DND-41 (cell line): ENCODE data around the gene SHOC2.

Experiments
- ATAC-seq: fragments of 200-7000 bp; cut with Tn5 transposase; 3 replicates; pipeline ENCODE4 v1.9.1; 2021; ENCODE audit warnings: low read depth; ENCODE audit not compliant: insufficient read depth
- DNase-seq: peaks from one replicate; pipeline ENCODE4 v3.0.0-alpha.2; 2020
- H2AFZ ChIP-seq: 2 replicates; pipeline ENCODE4 v1.6.0; 2012; ENCODE audit warnings: low read depth, low read length
- H3K27ac ChIP-seq: 2 replicates; pipeline ENCODE4 v1.5.1; 2012; ENCODE audit warnings: low read length, inconsistent platforms
- H3K27me3 ChIP-seq: fragments of 200-600 bp; sonication (generic); 2 replicates; pipeline ENCODE4 v1.6.0; 2012; ENCODE audit warnings: low read length, mild to moderate bottlenecking, inconsistent platforms; ENCODE audit not compliant: insufficient read depth, poor library complexity
- H3K36me3 ChIP-seq: 2 replicates; pipeline ENCODE4 v1.5.1; 2012; ENCODE audit warnings: low read length, inconsistent platforms; ENCODE audit not compliant: insufficient read depth
- H3K4me1 ChIP-seq: 2 replicates; pipeline ENCODE4 v1.5.1; 2012; ENCODE audit warnings: mild to moderate bottlenecking, low read length; ENCODE audit not compliant: insufficient read depth
- H3K4me2 ChIP-seq: 2 replicates; pipeline ENCODE4 v1.6.0; 2012; ENCODE audit warnings: mild to moderate bottlenecking, moderate library complexity, low read length, inconsistent platforms; ENCODE audit not compliant: insufficient read depth
- H3K4me3 ChIP-seq, 2 experiments: fragments of 200-600 bp in 1 of 2; shearing (Covaris generic) in 1 of 2; 2 replicates each; pipeline ENCODE4 v1.5.1; 2012 to 2016; ENCODE audit warnings: inconsistent platforms in 2 of 2, low read length in 2 of 2, mild to moderate bottlenecking in 2 of 2, low read depth in 1 of 2, moderate library complexity in 1 of 2
- H3K79me2 ChIP-seq: 2 replicates; pipeline ENCODE4 v1.6.0; 2012; ENCODE audit warnings: low read length, inconsistent platforms; ENCODE audit not compliant: insufficient read depth
- H3K9ac ChIP-seq: 2 replicates; pipeline ENCODE4 v1.6.0; 2012; ENCODE audit warnings: low read depth, mild to moderate bottlenecking, inconsistent platforms, low read length, moderate library complexity
- H3K9me3 ChIP-seq: 2 replicates; pipeline ENCODE4 v1.5.1; 2012; ENCODE audit warnings: low read length, moderate library complexity, mild to moderate bottlenecking, inconsistent platforms; ENCODE audit not compliant: insufficient read depth, severe bottlenecking
- H4K20me1 ChIP-seq: 2 replicates; pipeline ENCODE4 v1.6.0; 2012; ENCODE audit warnings: low read length; ENCODE audit not compliant: insufficient read depth
- EZH2 ChIP-seq: IDR thresholded peaks from 3 replicates; pipeline ENCODE4 v1.6.1; 2012; ENCODE audit warnings: borderline replicate concordance, low read depth, mild to moderate bottlenecking, moderate library complexity, low read length, inconsistent platforms; ENCODE audit not compliant: severe bottlenecking
- TF ChIP-seq, protein P1 (sequence below): IDR thresholded peaks from 2 replicates; pipeline ENCODE4 v1.5.1; 2012; ENCODE audit warnings: borderline replicate concordance, low read length, moderate library complexity, mild to moderate bottlenecking; ENCODE audit not compliant: poor library complexity, severe bottlenecking; ENCODE audit errors: extremely low read depth

Gene SHOC2

DNA sequence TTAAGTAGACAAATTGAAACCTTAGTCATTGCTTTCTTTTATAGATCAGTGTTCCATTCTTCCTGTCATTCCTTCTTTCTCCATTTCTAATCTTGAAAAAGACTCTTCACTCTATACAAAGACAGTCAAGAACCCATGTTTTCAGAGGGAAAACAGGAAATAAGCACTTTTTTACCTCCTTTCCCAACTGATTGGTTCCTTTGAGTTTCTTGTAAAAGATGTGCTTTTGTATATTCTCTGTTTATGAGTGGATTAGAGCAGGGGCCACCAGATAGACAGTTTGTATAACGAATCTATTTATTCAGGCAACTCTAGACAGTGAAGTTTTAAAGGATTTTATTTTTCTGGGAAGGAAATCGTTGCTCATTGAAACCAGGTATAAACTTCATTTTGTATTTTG is 49.8 kb downstream of the SHOC2 start:
- no peak overlapping the region for H3K9ac ChIP-seq
- H4K20me1 ChIP-seq = peaks cover 27% of the 10 kb centered on the region
- H3K79me2 ChIP-seq = peaks cover 88% of the 10 kb centered on the region
- no peak overlapping the region for H3K27ac ChIP-seq
- ATAC-seq (no peak), DNase-seq (no peak)
- no peak overlapping the region for H3K4me3 ChIP-seq
- H3K4me2 ChIP-seq = no peak overlapping the region
- TF ChIP-seq, protein P1, sequence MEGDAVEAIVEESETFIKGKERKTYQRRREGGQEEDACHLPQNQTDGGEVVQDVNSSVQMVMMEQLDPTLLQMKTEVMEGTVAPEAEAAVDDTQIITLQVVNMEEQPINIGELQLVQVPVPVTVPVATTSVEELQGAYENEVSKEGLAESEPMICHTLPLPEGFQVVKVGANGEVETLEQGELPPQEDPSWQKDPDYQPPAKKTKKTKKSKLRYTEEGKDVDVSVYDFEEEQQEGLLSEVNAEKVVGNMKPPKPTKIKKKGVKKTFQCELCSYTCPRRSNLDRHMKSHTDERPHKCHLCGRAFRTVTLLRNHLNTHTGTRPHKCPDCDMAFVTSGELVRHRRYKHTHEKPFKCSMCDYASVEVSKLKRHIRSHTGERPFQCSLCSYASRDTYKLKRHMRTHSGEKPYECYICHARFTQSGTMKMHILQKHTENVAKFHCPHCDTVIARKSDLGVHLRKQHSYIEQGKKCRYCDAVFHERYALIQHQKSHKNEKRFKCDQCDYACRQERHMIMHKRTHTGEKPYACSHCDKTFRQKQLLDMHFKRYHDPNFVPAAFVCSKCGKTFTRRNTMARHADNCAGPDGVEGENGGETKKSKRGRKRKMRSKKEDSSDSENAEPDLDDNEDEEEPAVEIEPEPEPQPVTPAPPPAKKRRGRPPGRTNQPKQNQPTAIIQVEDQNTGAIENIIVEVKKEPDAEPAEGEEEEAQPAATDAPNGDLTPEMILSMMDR = no peak
- TF ChIP-seq EZH2 = no peak
- H3K36me3 ChIP-seq = peaks cover 5% of the 10 kb centered on the region; the same call in 1 of the 2 replicates
- no peak overlapping the region for H2AFZ ChIP-seq
- no peaks in the 10 kb centered on the region for H3K4me1 ChIP-seq
- H3K9me3 ChIP-seq = no peaks in the 10 kb centered on the region
- no peaks in the 10 kb centered on the region for H3K27me3 ChIP-seq

DNA sequence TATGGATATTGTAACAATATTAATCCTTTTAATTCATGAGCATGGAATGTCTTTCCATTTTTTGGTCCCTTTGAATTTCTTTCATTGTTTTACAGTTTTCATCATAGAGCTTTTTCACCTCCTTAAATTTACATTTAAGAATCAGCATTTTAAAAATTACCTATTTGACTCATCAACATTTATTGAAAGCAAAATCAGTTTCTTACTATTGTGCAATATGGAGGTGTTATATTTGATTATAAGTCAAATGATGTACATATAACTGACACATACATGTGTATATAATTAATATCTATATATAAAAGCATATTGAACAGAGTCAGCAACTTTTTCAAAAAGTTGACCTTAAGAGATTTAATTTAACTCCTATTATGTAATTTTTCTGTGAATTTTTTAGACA is 52.2 kb downstream of the SHOC2 start:
- Histone ChIP-seq H4K20me1 (peaks cover 23% of the 10 kb centered on the region; the same call in 1 of the 2 replicates), H3K36me3 (peaks cover 9% of the 10 kb centered on the region; the same call in 1 of the 2 replicates), H3K4me2 (no peak overlapping the region), H3K27me3 (no peaks in the 10 kb centered on the region), H3K4me1 (no peaks in the 10 kb centered on the region), H3K27ac (no peak overlapping the region), H3K9me3 (no peaks in the 10 kb centered on the region), H3K4me3 (no peak overlapping the region), H3K79me2 (peaks cover 88% of the 10 kb centered on the region), H3K9ac (no peak overlapping the region), H2AFZ (no peak overlapping the region)
- TF ChIP-seq, protein P1 = no peak
- no peak for TF ChIP-seq EZH2
- DNase-seq = no peak
- ATAC-seq = no peak

DNA sequence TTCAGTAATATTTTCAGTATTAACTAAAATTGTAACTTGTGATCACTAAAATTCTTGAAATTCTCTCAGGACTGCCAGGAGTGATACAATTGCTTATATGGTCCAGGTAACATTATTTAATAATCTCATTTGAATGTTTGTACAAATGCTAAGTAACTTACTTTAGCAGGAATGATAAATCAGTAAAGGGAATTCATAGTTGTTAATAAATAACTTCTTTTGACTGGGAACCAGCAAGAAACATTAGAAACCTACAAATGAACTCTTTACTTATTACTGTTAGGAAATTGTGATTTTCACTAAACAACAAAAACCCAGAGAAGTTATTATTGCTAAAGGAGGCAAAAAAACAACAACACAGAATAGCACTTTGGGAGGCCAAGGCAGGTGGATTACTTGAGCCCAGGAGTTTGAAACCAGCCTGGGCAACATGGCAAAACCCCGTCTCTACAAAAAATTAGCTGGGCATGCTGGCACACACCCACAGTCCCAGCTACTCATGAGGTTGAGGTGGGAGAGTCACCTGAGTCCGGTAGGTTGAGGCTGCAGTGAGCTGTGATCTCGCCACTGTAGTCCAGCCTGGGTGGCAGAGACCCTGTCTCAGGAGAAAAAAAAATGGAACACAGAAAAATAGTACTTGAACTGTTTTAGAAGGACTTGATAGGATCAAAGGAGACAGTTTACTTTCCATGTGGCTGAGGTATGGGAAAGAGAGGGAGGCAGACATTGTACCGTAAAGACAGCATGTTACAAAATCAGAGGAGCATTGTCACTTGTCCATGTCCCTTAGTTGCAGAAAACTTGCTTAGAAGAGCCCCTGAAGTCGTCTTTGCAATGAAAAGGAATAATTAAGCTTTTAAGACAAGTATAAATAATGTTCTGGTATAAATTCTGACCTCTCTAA is 53.1 kb downstream of the SHOC2 start:
- Histone ChIP-seq H2AFZ (no peak overlapping the region), H3K79me2 (peaks cover 86% of the 10 kb centered on the region), H3K36me3 (0 out of 2 replicates have a peak, but pooled peaks cover 4% of the 10 kb centered on the region), H3K27me3 (no peaks in the 10 kb centered on the region), H3K9me3 (no peaks in the 10 kb centered on the region), H3K4me2 (no peak overlapping the region), H3K9ac (no peak overlapping the region), H3K27ac (no peak overlapping the region), H3K4me3 (no peak overlapping the region), H3K4me1 (no peaks in the 10 kb centered on the region), H4K20me1 (peaks cover 23% of the 10 kb centered on the region; the same call in 1 of the 2 replicates)
- no peak for TF ChIP-seq EZH2
- TF ChIP-seq, protein P1 = no peak
- ATAC-seq = no peak
- no peak for DNase-seq
